Uterus (tissue), 4 donors: ENCODE data around the gene GOSR2. TPM values are rescaled to one million over a fixed set of nuclear protein-coding genes. Genes with fewer than 3 reads are reported as not detected.
"Not testable (repeated sequence)": the region's sequence is repeated elsewhere in the genome, so short reads cannot be mapped to it uniquely, and the experiment has no call there.

Experiments
- DNase-seq, 2 donors: peaks; one replicate each; pipeline ENCODE4 v3.0.0-alpha.2; 2019 to 2020
- H3K27ac ChIP-seq, 2 donors: fragments of 200-600 bp; sonication (generic); 1 replicate in 1 of 2; 2 replicates in 1 of 2; pipeline ENCODE4 v1.5.1; 2016 to 2018
- H3K27me3 ChIP-seq, 2 donors: fragments of 200-600 bp; sonication (generic); one replicate each; pipeline ENCODE4 v1.5.1; 2018 to 2019; ENCODE audit warnings: control low read depth in 1 of 2
- H3K36me3 ChIP-seq, 2 donors: fragments of 200-600 bp; sonication (generic); one replicate each; pipeline ENCODE4 v1.5.1; 2019; ENCODE audit warnings: control low read depth in 1 of 2
- H3K4me1 ChIP-seq, 2 donors: fragments of 200-600 bp; sonication (generic); one replicate each; pipeline ENCODE4 v1.5.1; 2018 to 2019; ENCODE audit warnings: control low read depth in 1 of 2
- H3K4me3 ChIP-seq, 2 donors: fragments of 200-600 bp; sonication (generic); 1 replicate in 1 of 2; 2 replicates in 1 of 2; pipeline ENCODE4 v1.5.1; 2018 to 2019; ENCODE audit warnings: mild to moderate bottlenecking in 1 of 2
- H3K9me3 ChIP-seq, 2 donors: fragments of 200-600 bp; sonication (generic); one replicate each; pipeline ENCODE4 v1.5.1; 2019; ENCODE audit warnings: control low read depth in 1 of 2
- POLR2A ChIP-seq, 2 donors: fragments of 450-650 bp; IDR thresholded peaks; one replicate each; pipeline ENCODE4 v1.6.1; 2016; ENCODE audit warnings: antibody characterized with exemption in 2 of 2, mild to moderate bottlenecking in 1 of 2, moderate library complexity in 1 of 2
- intact Hi-C: fragments of 100-400 bp; cut with DNase I; formaldehyde crosslinking; loops from one replicate; pipeline ENCODE4 v1.15.1; 2023; ENCODE audit warnings: low total_unique reads
- total RNA-seq, 4 donors: library from RNA; depleted of rRNA in 3 of 4; stranded (reverse); fragments of >200 nt in 3 of 4; gene quantifications; one replicate each; pipeline versions ENCODE4 v1.1.0 to v1.2.4, GENCODE V29; 2014 to 2023
- TF ChIP-seq, protein P1 (sequence below), 4 experiments: fragments of 200-600 bp in 2 of 4; fragments of 450-650 bp in 2 of 4; sonication (generic) in 2 of 4; IDR thresholded peaks; one replicate each; pipeline ENCODE4 v1.5.1; 2016 to 2019; ENCODE audit warnings: antibody characterized with exemption in 4 of 4, mild to moderate bottlenecking in 2 of 4, moderate library complexity in 1 of 4
- donor health status: DM: yes; HTN: yes; CAD: no.

GOSR2 gene
- total RNA-seq, 4 donors from 2014 or later = 66.9 to 90.5 (median 77.2) TPM

DNA sequence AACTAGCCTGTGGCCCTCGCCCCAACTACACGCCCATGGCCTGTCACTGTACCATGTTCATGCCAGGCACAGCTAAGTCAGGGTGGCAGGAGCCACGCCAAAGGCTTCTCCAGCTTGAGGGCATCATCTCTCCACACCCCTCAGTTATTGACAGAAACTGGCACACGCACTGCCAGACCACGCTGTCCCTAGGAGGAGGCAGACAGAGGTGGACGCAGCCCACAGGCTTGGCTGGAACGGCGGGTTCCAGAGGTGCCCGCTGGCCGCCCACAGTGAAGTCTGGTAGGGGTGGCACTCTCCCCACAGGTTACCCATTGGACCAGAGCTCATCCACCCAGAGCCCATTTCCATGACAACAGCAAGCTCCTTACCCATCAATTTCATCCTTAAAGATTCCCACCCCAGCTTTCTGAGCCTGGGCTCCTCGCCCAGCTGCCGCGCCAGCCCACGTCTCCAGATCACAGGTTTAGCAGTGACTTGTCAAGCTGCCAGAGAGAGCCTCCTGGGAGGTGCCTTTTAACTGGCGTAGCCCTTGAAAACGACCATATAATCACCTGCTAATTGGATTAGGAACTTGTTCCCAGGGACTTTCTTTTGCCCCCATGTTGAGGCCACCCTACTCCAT, 28.1 kb downstream of the GOSR2 start:
- Histone ChIP-seq H3K36me3 (no peaks in the 10 kb centered on the region), H3K27me3 (no peaks in the 10 kb centered on the region), H3K4me1 (no peaks in the 10 kb centered on the region), H3K4me3 (no peak overlapping the region), H3K9me3 (no peaks in the 10 kb centered on the region), H3K27ac (no peak overlapping the region)
- no peak for DNase-seq
- intact Hi-C loops = no loop called here
- no peak for TF ChIP-seq POLR2A (IDR thresholded peaks at IDR 0.05)
- TF ChIP-seq, protein P1, sequence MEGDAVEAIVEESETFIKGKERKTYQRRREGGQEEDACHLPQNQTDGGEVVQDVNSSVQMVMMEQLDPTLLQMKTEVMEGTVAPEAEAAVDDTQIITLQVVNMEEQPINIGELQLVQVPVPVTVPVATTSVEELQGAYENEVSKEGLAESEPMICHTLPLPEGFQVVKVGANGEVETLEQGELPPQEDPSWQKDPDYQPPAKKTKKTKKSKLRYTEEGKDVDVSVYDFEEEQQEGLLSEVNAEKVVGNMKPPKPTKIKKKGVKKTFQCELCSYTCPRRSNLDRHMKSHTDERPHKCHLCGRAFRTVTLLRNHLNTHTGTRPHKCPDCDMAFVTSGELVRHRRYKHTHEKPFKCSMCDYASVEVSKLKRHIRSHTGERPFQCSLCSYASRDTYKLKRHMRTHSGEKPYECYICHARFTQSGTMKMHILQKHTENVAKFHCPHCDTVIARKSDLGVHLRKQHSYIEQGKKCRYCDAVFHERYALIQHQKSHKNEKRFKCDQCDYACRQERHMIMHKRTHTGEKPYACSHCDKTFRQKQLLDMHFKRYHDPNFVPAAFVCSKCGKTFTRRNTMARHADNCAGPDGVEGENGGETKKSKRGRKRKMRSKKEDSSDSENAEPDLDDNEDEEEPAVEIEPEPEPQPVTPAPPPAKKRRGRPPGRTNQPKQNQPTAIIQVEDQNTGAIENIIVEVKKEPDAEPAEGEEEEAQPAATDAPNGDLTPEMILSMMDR (IDR thresholded peaks at IDR 0.05) = no peak

DNA sequence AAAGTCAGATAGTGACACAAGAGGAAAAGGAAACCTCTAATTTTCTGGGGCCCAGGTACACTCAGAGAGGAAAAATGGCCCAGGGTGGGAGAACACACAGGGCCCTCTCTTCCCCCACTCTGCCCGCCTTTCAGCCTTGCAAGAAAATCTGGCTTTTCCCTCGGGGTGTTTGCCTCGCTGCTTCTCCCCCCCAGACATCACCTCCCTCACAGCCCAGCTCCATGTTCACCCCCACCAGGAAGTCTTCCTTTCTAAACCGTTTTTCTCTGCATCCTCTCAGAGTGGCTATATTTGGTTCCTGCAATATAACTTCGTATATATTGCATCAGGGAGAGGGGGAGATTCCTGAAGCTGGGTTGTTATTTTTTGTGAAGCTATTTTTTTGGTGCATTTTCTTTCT, 28.7 kb downstream of the GOSR2 start:
- no peaks in the 10 kb centered on the region for H3K36me3 ChIP-seq
- intact Hi-C loops = no loop called here
- TF ChIP-seq, protein P1 (IDR thresholded peaks at IDR 0.05) = no peak
- no peak for TF ChIP-seq POLR2A (IDR thresholded peaks at IDR 0.05)

DNA sequence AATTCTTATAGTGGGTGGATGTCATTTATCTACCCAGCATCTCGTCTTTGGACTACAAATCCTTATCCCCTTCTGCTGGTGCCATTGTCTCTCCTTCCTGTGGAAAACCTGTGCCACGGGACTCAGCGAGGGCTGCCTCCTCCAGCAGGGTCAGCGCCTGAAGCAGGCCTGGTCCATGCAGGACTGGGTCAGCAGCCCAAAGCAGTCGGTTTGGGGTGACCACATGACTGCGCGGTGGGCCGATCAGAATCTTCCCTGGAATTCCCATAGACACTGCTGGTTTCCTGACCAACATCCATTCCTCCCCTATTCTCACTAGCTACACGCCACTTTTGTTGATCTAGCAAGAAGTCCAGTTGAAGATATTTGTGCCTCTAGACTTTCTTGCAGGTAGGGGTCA, 29.2 kb downstream of the GOSR2 start:
- no peaks in the 10 kb centered on the region for H3K4me1 ChIP-seq
- no peaks in the 10 kb centered on the region for H3K27me3 ChIP-seq
- intact Hi-C loops = no loop called here
- H3K9me3 ChIP-seq = no peaks in the 10 kb centered on the region
- H3K27ac ChIP-seq = no peak overlapping the region
- no peak for TF ChIP-seq POLR2A (IDR thresholded peaks at IDR 0.05)
- TF ChIP-seq, protein P1 (IDR thresholded peaks at IDR 0.05) = no peak
- H3K36me3 ChIP-seq = no peaks in the 10 kb centered on the region
- DNase-seq = no peak
- H3K4me3 ChIP-seq = no peak overlapping the region

More for the DNA sequence above, 28.7 kb downstream of the GOSR2 start:
- H3K27me3 ChIP-seq = no peaks in the 10 kb centered on the region
- no peaks in the 10 kb centered on the region for H3K4me1 ChIP-seq
- H3K4me3 ChIP-seq = no peak overlapping the region
- H3K27ac ChIP-seq = no peak overlapping the region
- DNase-seq = no peak
- no peaks in the 10 kb centered on the region for H3K9me3 ChIP-seq

DNA sequence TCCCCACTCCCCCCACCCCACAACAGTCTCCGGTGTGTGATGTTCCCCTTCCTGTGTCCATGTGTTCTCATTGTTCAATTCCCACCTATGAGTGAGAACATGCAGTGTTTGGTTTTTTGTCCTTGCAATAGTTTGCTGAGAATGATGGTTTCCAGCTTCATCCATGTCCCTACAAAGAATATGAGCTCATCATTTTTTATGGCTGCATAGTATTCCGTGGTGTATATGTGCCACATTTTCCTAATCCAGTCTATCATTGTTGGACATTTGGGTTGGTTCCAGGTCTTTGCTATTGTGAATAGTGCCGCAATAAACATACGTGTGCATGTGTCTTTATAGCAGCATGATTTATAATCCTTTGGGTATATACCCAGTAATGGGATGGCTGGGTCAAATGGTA, 30.2 kb downstream of the GOSR2 start:
- intact Hi-C loops, H3K27me3 ChIP-seq, H3K36me3 ChIP-seq, DNase-seq, H3K4me3 ChIP-seq, H3K4me1 ChIP-seq, H3K27ac ChIP-seq, H3K9me3 ChIP-seq: not testable (repeated sequence)

DNA sequence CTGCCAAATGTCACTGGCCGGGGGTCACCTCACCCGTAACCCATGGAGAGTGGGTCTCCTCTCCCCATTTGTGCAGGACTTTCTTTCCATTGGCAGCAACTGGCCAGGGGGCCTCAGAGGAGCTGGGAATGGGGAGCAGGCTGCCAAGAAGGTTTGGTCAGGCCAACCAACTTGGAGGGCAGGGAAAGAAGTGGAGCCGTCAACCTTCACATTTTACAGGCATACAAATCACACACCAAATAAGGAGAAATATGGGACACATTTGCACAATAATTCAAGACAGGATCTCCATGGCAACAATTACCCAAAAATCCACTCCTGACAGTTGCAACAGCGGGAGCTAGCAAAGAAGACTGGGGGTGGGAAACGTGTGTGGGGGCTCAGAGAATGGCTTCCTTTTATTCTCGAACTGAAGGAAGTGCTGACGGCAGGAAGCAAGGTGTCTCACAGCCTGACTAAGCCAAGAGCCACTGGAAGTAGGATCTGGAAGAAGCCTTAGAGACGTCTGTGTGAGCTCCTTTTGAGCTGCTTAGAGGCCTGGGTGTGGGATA, 35.2 kb downstream of the GOSR2 start:
- Histone ChIP-seq H3K27me3 (no peaks in the 10 kb centered on the region), H3K9me3 (no peaks in the 10 kb centered on the region), H3K27ac (no peak overlapping the region), H3K36me3 (no peaks in the 10 kb centered on the region), H3K4me1 (no peaks in the 10 kb centered on the region), H3K4me3 (no peak overlapping the region)
- TF ChIP-seq POLR2A (IDR thresholded peaks at IDR 0.05) = no peak
- DNase-seq = no peak
- intact Hi-C loops = no loop called here

DNA sequence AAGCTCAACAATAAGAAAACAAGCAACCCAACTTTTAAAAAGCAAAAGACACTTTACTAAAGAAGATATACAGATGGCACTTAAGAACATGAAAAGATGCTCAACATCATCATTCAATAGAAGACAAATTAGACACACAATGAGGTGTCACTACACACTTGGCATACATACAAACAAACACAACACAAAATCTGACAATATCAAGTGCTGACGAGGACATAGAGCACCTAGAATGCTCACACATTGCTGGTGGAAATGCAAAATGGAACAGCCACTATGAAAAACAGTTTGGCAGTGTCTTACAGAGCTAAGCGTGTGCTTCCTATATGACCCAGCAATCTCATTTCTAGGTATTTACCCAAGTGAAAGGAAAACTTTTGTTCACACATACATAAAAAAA, 37.2 kb downstream of the GOSR2 start:
- H3K4me1 ChIP-seq = no peaks in the 10 kb centered on the region
- no peaks in the 10 kb centered on the region for H3K27me3 ChIP-seq
- H3K27ac ChIP-seq = no peak overlapping the region
- TF ChIP-seq, protein P1 (IDR thresholded peaks at IDR 0.05) = no peak
- no peak for TF ChIP-seq POLR2A (IDR thresholded peaks at IDR 0.05)
- intact Hi-C loops = no loop called here
- no peaks in the 10 kb centered on the region for H3K9me3 ChIP-seq
- DNase-seq = no peak
- no peak overlapping the region for H3K4me3 ChIP-seq
- H3K36me3 ChIP-seq = no peaks in the 10 kb centered on the region
